GM12878 (cell line): ENCODE results near the gene FGB. TPM values are rescaled to one million over a fixed set of nuclear protein-coding genes. Genes with fewer than 3 reads are reported as not detected.

Source experiments
- ATAC-seq: fragments of 200-7000 bp; cut with Tn5 transposase; 3 replicates; pipeline ENCODE4 v1.9.1; 2020; ENCODE audit warnings: mild to moderate bottlenecking, moderate library complexity
- BruUV-seq: library from RNA; stranded (reverse); fragments of 400-500 nt; replicated peaks from 2 replicates; lab custom pipeline; 2021; lab: Mats Ljungman, UMichigan
- CTCF ChIA-PET: fragments of 300-600 bp; sonication (Branson Sonifier 250); formaldehyde crosslinking; extraction: SDS; loops from one replicate; lab custom pipeline; 2021; ENCODE audit warnings: inconsistent platforms; lab: Yijun Ruan, JAX
- POLR2A ChIA-PET: fragments of 350-600 bp; formaldehyde crosslinking; extraction: SDS; loops from one replicate; lab custom pipeline; 2021; ENCODE audit warnings: inconsistent platforms; lab: Charles Lee
- RAD21 ChIA-PET: fragments of 300-600 bp; sonication (Branson Sonifier 250); formaldehyde crosslinking; loops from one replicate; lab custom pipeline; 2023; ENCODE audit warnings: antibody characterized with exemption; ENCODE audit not compliant: unreplicated experiment; lab: Charles Lee
- SMC1A ChIA-PET: fragments of 300-600 bp; sonication (Branson Sonifier 250); formaldehyde crosslinking; loops from one replicate; lab custom pipeline; 2023; ENCODE audit not compliant: unreplicated experiment, uncharacterized antibody; lab: Charles Lee
- DNase-seq: peaks from one replicate; pipeline ENCODE4 v3.0.0-alpha.2; 2011; ENCODE audit warnings: low read depth, low spot score
- FAIRE-seq: peaks from 3 replicates; lab custom pipeline; 2011; peaks lifted over from hg19 to GRCh38; lab: Jason Lieb, UNC
- H2AFZ ChIP-seq: 2 replicates; pipeline ENCODE4 v1.6.0; 2011; ENCODE audit warnings: low read depth, low read length, control low read depth; ENCODE audit not compliant: control insufficient read depth
- H3K27ac ChIP-seq: 2 replicates; pipeline ENCODE4 v1.5.1; 2011; ENCODE audit warnings: control low read depth; ENCODE audit not compliant: control insufficient read depth, insufficient read depth
- H3K27me3 ChIP-seq, 2 experiments: replicated peaks in 1 of 2; 2 replicates each; pipeline versions ENCODE4 v1.6.0 to v1.6.1; 2011; ENCODE audit warnings: low read length in 1 of 2; ENCODE audit not compliant: control insufficient read depth in 2 of 2, insufficient read depth in 2 of 2
- H3K36me3 ChIP-seq, 2 experiments: 2 replicates each; pipeline ENCODE4 v1.5.1; 2011; ENCODE audit warnings: low read length in 1 of 2; ENCODE audit not compliant: control insufficient read depth in 2 of 2, insufficient read depth in 2 of 2
- H3K4me1 ChIP-seq: 2 replicates; pipeline ENCODE4 v1.6.1; 2011; ENCODE audit warnings: mild to moderate bottlenecking, low read length, moderate library complexity, mixed read lengths; ENCODE audit not compliant: control insufficient read depth, insufficient read depth
- H3K4me2 ChIP-seq: 2 replicates; pipeline ENCODE4 v1.6.0; 2011; ENCODE audit warnings: control low read depth; ENCODE audit not compliant: control insufficient read depth, insufficient read depth
- H3K4me3 ChIP-seq: fragments of 200-600 bp; sonication (generic); 2 replicates; pipeline ENCODE4 v1.5.1; 2016
- H3K79me2 ChIP-seq: 2 replicates; pipeline ENCODE4 v1.6.0; 2011; ENCODE audit warnings: low read length; ENCODE audit not compliant: control insufficient read depth, insufficient read depth
- H3K9ac ChIP-seq: 2 replicates; pipeline ENCODE4 v1.8.0; 2011; ENCODE audit warnings: low read length, control low read depth, mixed read lengths; ENCODE audit not compliant: control insufficient read depth, insufficient read depth
- H3K9me3 ChIP-seq: replicated peaks from 3 replicates; pipeline ENCODE4 v1.5.1; 2011; ENCODE audit warnings: mild to moderate bottlenecking, low read length; ENCODE audit not compliant: control insufficient read depth, insufficient read depth
- H4K20me1 ChIP-seq: 2 replicates; pipeline ENCODE4 v1.6.0; 2011; ENCODE audit not compliant: control insufficient read depth, insufficient read depth
- ASH2L ChIP-seq: fragments of 300-600, 200-600 bp; sonication (generic); IDR thresholded peaks from 2 replicates; pipeline ENCODE4 v1.6.1; 2017; ENCODE audit warnings: low read depth, mild to moderate bottlenecking, borderline replicate concordance
- IRF4 ChIP-seq: IDR thresholded peaks from 2 replicates; pipeline ENCODE4 v1.6.1; 2011; ENCODE audit warnings: low read depth, low read length
- POU2F2 ChIP-seq: IDR thresholded peaks from 3 replicates; pipeline ENCODE4 v1.6.1; 2011; ENCODE audit warnings: low read depth, mild to moderate bottlenecking, low read length, borderline replicate concordance
- SRF ChIP-seq, 2 experiments: IDR thresholded peaks; 2 replicates each; pipeline ENCODE4 v1.6.1; 2011; ENCODE audit warnings: low read depth in 2 of 2, low read length in 2 of 2, mild to moderate bottlenecking in 1 of 2, moderate library complexity in 1 of 2
- TCF12 ChIP-seq: IDR thresholded peaks from 2 replicates; pipeline ENCODE4 v1.6.1; 2011; ENCODE audit warnings: low read depth, mild to moderate bottlenecking, low read length
- WGBS: methylation state at CpG from one replicate; pipeline ENCODE4 v1.1.6; 2016; ENCODE audit warnings: low lambda C conversion rate; ENCODE audit not compliant: insufficient replicate concordance, insufficient coverage; ENCODE audit errors: missing lambda C conversion rate; 5-methylcytosine and 5-hydroxymethylcytosine counted together
- in situ Hi-C: fragments of 300-500 bp; cut with MboI; formaldehyde crosslinking; loops from 9 replicates; pipeline ENCODE4 v1.14.3; 2018; ENCODE audit warnings: mixed read lengths
- intact Hi-C: fragments of 100-400 bp; cut with micrococcal nuclease; formaldehyde crosslinking; loops from one replicate; pipeline ENCODE4 v1.14.2; 2022; ENCODE audit not compliant: unreplicated experiment
- polyA plus RNA-seq, 11 experiments: library from polyadenylated mRNA; depleted of rRNA in 4 of 11; unstranded in 6 of 11; stranded (reverse) in 5 of 11; fragments of >200 nt; fragmentation: Nextera tagmentation in 4 of 11; fragmentation: Illumina TruSeq in 1 of 11; extraction: Ambion mirVana in 4 of 11; extraction: Trizol in 1 of 11; gene quantifications; 1 replicate in 1 of 11; 2 replicates in 10 of 11; pipeline versions ENCODE4 v1.2.1 to v1.2.3, GENCODE V29; 2011 to 2016; ENCODE audit warnings: inconsistent platforms in 2 of 11, missing spikeins in 2 of 11, low read depth in 1 of 11
- total RNA-seq, 4 experiments: library from RNA; depleted of rRNA in 3 of 4; stranded (reverse); fragments of >200 nt in 3 of 4; fragmentation: Illumina TruSeq in 1 of 4; extraction: Trizol in 1 of 4; gene quantifications; 2 replicates each; pipeline versions ENCODE4 v1.2.1 to v1.2.3, GENCODE V29; 2013 to 2021
- TF ChIP-seq, protein P1 (sequence below): fragments of 450-650 bp; IDR thresholded peaks from 2 replicates; pipeline ENCODE4 v1.6.1; 2018; ENCODE audit warnings: borderline replicate concordance, mild to moderate bottlenecking; ENCODE audit not compliant: partially characterized antibody
- TF ChIP-seq, protein P2 (sequence below): IDR thresholded peaks from 2 replicates; pipeline ENCODE4 v1.6.1; 2011; ENCODE audit warnings: low read depth, mild to moderate bottlenecking, low read length, moderate library complexity, borderline replicate concordance; ENCODE audit errors: extremely low read depth

The FGB gene
- total and polyA plus RNA-seq, 10 of the 15 experiments (the other 5 are each of a cell fraction or from before 2014, with no cell fraction given): 0.04 to 2.7 TPM; not detected in 8

DNA sequence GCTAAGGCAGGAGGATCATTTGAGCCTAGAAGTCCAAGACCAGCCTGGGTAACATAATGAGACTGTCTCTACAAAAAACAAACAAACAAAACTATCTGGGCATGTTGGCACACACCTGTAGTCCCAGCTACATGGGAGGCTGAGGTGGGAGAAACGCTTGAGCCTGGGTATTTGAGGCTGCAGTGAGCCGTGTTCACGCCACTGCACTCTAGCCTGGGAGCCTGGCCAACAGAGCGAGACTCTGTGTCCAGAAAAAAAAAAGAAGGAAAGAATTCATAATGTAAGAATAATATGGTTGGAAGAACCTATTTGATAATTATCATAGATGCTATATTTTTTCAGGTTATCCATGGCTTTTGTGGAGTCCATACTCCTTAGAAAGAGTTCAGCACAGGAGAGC is 45.2 kb upstream of the FGB start:
- in situ Hi-C loops: no loop called here

DNA sequence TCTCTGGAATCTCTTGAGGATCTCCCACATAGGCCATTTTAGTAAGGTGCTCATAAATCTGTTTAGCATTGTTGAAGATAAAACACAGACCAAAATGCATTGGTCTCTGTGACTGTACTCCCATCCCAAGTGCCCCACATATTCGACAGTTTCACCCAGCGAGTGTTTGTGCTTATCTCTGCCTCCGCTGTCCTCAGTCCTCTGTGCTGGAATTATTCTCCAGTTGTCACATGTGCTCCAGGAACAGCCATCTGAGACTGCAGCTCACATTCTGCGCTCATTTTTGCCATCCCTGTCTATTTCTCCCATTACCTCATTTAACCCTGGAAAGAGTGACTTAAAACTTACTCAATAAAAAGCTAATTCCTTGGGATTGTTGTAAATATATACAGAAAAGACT is 43.6 kb upstream of the FGB start:
- WGBS: 27% methylated on average over 4 of the region's 4 CpGs
- ChIA-PET POLR2A (no interaction called here), SMC1A (interaction anchor here (1.7 kb wide), 2 partner anchors 14 to 105 kb away, joined by 3 to 9 read pairs; no protein-coding TSS in a partner anchor), RAD21 (no interaction called here), CTCF (no interaction called here)
- Histone ChIP-seq H3K4me2 (no peak overlapping the region), H3K9me3 (no peaks in the 10 kb centered on the region), H3K9ac (no peak overlapping the region), H3K36me3 (no peaks in the 10 kb centered on the region), H3K79me2 (no peaks in the 10 kb centered on the region), H3K27ac (no peak overlapping the region), H3K4me1 (no peaks in the 10 kb centered on the region), H3K27me3 (peaks cover 0 to 1% of the 10 kb centered on the region in 2 experiments; a peak in 2 of 4 replicates), H4K20me1 (no peaks in the 10 kb centered on the region), H3K4me3 (no peak overlapping the region), H2AFZ (no peak overlapping the region)
- intact Hi-C loops (no loop called here), in situ Hi-C loops (no loop called here)
- FAIRE-seq: no peak
- ATAC-seq: no peak
- no peak for DNase-seq
- TF ChIP-seq IRF4 (no peak), POU2F2 (no peak), SRF (IDR thresholded peaks at IDR 0.05; ENCODE audit: low read depth in 2 of 2, low read length in 2 of 2) (no peak), TCF12 (no peak), ASH2L (no peak)
- TF ChIP-seq, protein P1, sequence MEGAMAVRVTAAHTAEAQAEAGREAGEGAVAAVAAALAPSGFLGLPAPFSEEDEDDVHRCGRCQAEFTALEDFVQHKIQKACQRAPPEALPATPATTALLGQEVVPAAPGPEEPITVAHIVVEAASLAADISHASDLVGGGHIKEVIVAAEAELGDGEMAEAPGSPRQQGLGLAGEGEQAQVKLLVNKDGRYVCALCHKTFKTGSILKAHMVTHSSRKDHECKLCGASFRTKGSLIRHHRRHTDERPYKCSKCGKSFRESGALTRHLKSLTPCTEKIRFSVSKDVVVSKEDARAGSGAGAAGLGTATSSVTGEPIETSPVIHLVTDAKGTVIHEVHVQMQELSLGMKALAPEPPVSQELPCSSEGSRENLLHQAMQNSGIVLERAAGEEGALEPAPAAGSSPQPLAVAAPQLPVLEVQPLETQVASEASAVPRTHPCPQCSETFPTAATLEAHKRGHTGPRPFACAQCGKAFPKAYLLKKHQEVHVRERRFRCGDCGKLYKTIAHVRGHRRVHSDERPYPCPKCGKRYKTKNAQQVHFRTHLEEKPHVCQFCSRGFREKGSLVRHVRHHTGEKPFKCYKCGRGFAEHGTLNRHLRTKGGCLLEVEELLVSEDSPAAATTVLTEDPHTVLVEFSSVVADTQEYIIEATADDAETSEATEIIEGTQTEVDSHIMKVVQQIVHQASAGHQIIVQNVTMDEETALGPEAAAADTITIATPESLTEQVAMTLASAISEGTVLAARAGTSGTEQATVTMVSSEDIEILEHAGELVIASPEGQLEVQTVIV: no peak
- BruUV-seq: no TSS peak

More for the DNA sequence above, 45.2 kb upstream of the FGB start:
- Histone ChIP-seq H3K36me3 (no peaks in the 10 kb centered on the region), H3K79me2 (no peaks in the 10 kb centered on the region), H3K27me3 (peaks cover 0 to 3% of the 10 kb centered on the region in 2 experiments; a peak in 3 of 4 replicates), H2AFZ (no peak overlapping the region), H4K20me1 (no peaks in the 10 kb centered on the region), H3K27ac (no peak overlapping the region), H3K9ac (no peak overlapping the region), H3K4me1 (no peaks in the 10 kb centered on the region), H3K4me2 (no peak overlapping the region), H3K4me3 (no peak overlapping the region), H3K9me3 (no peaks in the 10 kb centered on the region)
- CTCF ChIA-PET: interaction anchor here (2.6 kb wide), 1 partner anchor 11 kb away, joined by 12 read pairs; no protein-coding TSS in a partner anchor
- intact Hi-C loops: no loop called here
- DNase-seq (no peak), FAIRE-seq (no peak), ATAC-seq (no peak)
- TF ChIP-seq, protein P2, sequence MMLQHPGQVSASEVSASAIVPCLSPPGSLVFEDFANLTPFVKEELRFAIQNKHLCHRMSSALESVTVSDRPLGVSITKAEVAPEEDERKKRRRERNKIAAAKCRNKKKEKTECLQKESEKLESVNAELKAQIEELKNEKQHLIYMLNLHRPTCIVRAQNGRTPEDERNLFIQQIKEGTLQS: no peak
- no TSS peak for BruUV-seq
- RAD21 ChIA-PET: no interaction called here
- SMC1A ChIA-PET: interaction anchor here (3.4 kb wide), 1 partner anchor 11 kb away, joined by 14 read pairs; no protein-coding TSS in a partner anchor
- POLR2A ChIA-PET: no interaction called here
- 44% methylated on average over 4 of the region's 4 CpGs for WGBS
